ENCODE results near the gene PRKAB2. TPM values are rescaled to one million over a fixed set of nuclear protein-coding genes. Genes with fewer than 3 reads are reported as not detected.
"Not testable (repeated sequence)": the region's sequence is repeated elsewhere in the genome, so short reads cannot be mapped to it uniquely, and the experiment has no call there.

Gene PRKAB2
- total RNA-seq, 6 experiments from 2014 or later, result 8.7 to 13.2 (median 11.5) TPM

DNA sequence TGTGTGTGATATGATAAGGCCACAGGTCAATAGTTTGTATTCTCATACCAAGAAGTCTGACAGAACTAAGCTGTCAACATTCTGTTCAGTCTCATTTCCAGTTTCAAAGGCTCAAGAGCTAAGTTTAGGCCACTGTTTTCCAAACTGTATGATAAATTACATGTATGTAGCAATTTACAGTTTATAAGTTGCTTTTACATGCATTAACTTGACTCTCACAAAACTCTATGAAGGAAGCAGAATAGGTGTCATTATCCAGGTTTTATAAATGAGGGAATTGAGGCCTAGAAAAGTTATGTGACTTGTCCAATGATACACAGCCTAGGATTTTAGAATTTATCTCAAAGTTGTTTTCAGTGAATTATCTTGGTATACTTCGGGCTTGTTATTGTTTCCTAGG, 29.5 kb upstream of the PRKAB2 start:
- H3K36me3 Mint-ChIP-seq (ENCODE audit: low read depth), result no peaks in the 10 kb centered on the region

GRCh38 chr1:147201276-147201675, 29.0 kb upstream of the PRKAB2 start:
- H3K36me3 Mint-ChIP-seq (ENCODE audit: low read depth), result no peaks in the 10 kb centered on the region
- H3K9me3 Mint-ChIP-seq, result no peaks in the 10 kb centered on the region
- no peak for TF ChIP-seq CTCF (IDR thresholded peaks at IDR 0.05)
- DNase-seq, result no peak
- H3K27ac Mint-ChIP-seq, result no peak overlapping the region
- no peak overlapping the region for H3K4me3 Mint-ChIP-seq
- no peaks in the 10 kb centered on the region; the same call in 1 of the 2 replicates for H3K27me3 Mint-ChIP-seq (ENCODE audit: insufficient read depth)
- peaks cover 6% of the 10 kb centered on the region for H3K4me1 Mint-ChIP-seq (ENCODE audit: low read depth)

More for the DNA sequence above, 29.5 kb upstream of the PRKAB2 start:
- H3K4me3 Mint-ChIP-seq, result no peak overlapping the region
- H3K4me1 Mint-ChIP-seq (ENCODE audit: low read depth), result peaks cover 6% of the 10 kb centered on the region
- no peaks in the 10 kb centered on the region for H3K27me3 Mint-ChIP-seq (ENCODE audit: insufficient read depth)
- DNase-seq, result no peak
- no peaks in the 10 kb centered on the region for H3K9me3 Mint-ChIP-seq
- TF ChIP-seq CTCF (IDR thresholded peaks at IDR 0.05), result no peak
- no peak overlapping the region for H3K27ac Mint-ChIP-seq

DNA sequence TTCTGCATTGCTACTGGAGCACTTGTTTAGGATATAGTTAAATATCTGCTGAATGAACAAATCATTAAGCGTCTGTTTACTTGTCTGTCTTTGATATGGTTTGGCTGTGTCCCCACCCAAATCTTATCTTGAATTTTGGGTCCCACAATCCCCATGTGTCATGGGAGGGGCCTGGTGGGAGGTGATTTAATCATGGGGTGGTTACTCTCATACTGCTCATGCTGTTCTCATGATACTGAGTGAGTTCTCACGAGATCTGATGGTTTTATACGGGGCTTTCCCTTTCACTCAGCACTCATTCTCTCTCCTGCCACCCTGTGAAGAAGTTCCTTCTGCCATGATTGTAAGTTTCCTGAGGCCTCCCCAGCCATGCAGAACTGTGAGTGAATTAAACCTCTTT, 25.1 kb upstream of the PRKAB2 start:
- not testable (repeated sequence) for DNase-seq; H3K27me3 Mint-ChIP-seq (ENCODE audit: insufficient read depth)

DNA sequence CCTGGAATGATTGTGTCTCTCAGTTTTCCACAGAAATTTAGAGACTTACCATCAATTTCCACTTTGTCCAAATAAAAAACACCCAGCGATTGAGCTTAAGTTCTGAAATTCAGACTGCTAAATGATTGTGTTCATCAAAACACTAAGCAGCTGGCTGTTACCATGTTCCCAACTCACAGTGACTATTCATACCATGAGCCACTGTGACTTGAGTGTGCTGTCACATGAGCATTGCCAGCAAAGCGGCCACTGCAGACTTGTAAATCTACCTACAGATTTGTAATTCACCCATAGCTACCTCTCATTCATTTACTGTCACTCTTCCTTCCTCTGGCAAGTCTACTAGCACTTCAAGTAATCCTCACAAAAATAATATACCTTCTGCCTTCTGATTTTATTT, 17.2 kb upstream of the PRKAB2 start:
- no peak overlapping the region for H3K4me3 Mint-ChIP-seq

More for the DNA sequence above, 25.1 kb upstream of the PRKAB2 start:
- not testable (repeated sequence) for H3K27ac Mint-ChIP-seq; H3K36me3 Mint-ChIP-seq (ENCODE audit: low read depth); H3K9me3 Mint-ChIP-seq; H3K4me3 Mint-ChIP-seq; H3K4me1 Mint-ChIP-seq (ENCODE audit: low read depth)

DNA sequence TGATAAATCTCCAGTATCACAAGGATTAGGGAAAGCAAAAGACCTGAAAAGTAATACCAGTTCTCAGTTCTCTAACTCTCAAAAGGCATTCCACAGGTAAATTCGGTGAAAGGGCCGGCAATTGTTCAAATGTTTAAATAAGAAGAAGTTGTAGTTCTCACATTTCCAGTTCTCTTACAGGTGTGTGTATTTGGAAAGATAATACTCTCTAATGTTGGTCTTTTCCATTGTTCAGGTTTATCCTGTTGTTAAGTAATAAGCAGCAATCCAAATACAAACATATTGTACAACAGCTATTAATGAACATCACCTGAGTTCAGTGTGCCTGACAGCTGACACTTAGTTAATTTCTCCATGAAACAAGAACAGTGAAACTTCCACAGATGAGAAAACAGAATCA, 13.2 kb upstream of the PRKAB2 start:
- no peaks in the 10 kb centered on the region for H3K9me3 Mint-ChIP-seq
- DNase-seq, result no peak
- TF ChIP-seq CTCF (IDR thresholded peaks at IDR 0.05), result no peak
- H3K4me1 Mint-ChIP-seq (ENCODE audit: low read depth), result no peaks in the 10 kb centered on the region
- no peaks in the 10 kb centered on the region for H3K36me3 Mint-ChIP-seq (ENCODE audit: low read depth)
- H3K27me3 Mint-ChIP-seq (ENCODE audit: insufficient read depth), result no peaks in the 10 kb centered on the region
- H3K4me3 Mint-ChIP-seq, result no peak overlapping the region
- no peak overlapping the region for H3K27ac Mint-ChIP-seq

More for the DNA sequence above, 17.2 kb upstream of the PRKAB2 start:
- no peaks in the 10 kb centered on the region for H3K27me3 Mint-ChIP-seq (ENCODE audit: insufficient read depth)
- H3K36me3 Mint-ChIP-seq (ENCODE audit: low read depth), result no peaks in the 10 kb centered on the region
- no peaks in the 10 kb centered on the region for H3K4me1 Mint-ChIP-seq (ENCODE audit: low read depth)
- no peak for TF ChIP-seq CTCF (IDR thresholded peaks at IDR 0.05)
- no peak for DNase-seq
- no peaks in the 10 kb centered on the region for H3K9me3 Mint-ChIP-seq
- H3K27ac Mint-ChIP-seq, result no peak overlapping the region

- Mint-ChIP-seq H3K36me3 (ENCODE audit: low read depth) (peaks cover 12% of the 10 kb centered on the region; the same call in 1 of the 2 replicates), H3K9me3 (no peaks in the 10 kb centered on the region), H3K4me1 (ENCODE audit: low read depth) (peaks cover 41% of the 10 kb centered on the region), H3K4me3 (peak overlapping the region; percentile 68), H3K27ac (peak overlapping the region; percentile 0; the same call in 1 of the 2 replicates), H3K27me3 (ENCODE audit: insufficient read depth) (no peaks in the 10 kb centered on the region)
- peak; percentile 30 for DNase-seq
- TF ChIP-seq CTCF (IDR thresholded peaks at IDR 0.05), result no peak
These were observed 5.5 kb upstream of the PRKAB2 start for GRCh38 chr1:147177611-147178380.

Data from HFFc6 (cell line).